Smooth muscle cell (in vitro differentiated cells): ENCODE data around the gene MGST2. TPM values are rescaled to one million over a fixed set of nuclear protein-coding genes. Genes with fewer than 3 reads are reported as not detected.

Experiments
- DNase-seq: peaks from one replicate; lab custom pipeline; 2025; ENCODE audit not compliant: unreplicated experiment; lab: John Stamatoyannopoulos, UW
- H2AFZ ChIP-seq: fragments of 200-600 bp; sonication (generic); 2 replicates; pipeline ENCODE4 v1.6.0; 2016; ENCODE audit warnings: antibody characterized with exemption, low read depth, mild to moderate bottlenecking
- H3F3A ChIP-seq: fragments of 200-600 bp; sonication (generic); 2 replicates; pipeline ENCODE4 v1.6.0; 2017; ENCODE audit warnings: antibody characterized with exemption, low read depth
- H3K27ac ChIP-seq: fragments of 200-600 bp; sonication (generic); 2 replicates; pipeline ENCODE4 v1.5.1; 2016; ENCODE audit warnings: low read depth, mild to moderate bottlenecking
- H3K27me3 ChIP-seq: fragments of 200-600 bp; sonication (generic); 2 replicates; pipeline ENCODE4 v1.6.1; 2016; ENCODE audit warnings: low read depth, mild to moderate bottlenecking
- H3K36me3 ChIP-seq: fragments of 200-600 bp; sonication (generic); 2 replicates; pipeline ENCODE4 v1.5.1; 2016; ENCODE audit warnings: low read depth
- H3K4me1 ChIP-seq: fragments of 200-600 bp; sonication (generic); 2 replicates; pipeline ENCODE4 v1.5.1; 2016; ENCODE audit warnings: low read depth
- H3K4me2 ChIP-seq: fragments of 200-600 bp; sonication (generic); 2 replicates; pipeline ENCODE4 v1.6.0; 2016; ENCODE audit warnings: mild to moderate bottlenecking
- H3K4me3 ChIP-seq: fragments of 200-600 bp; sonication (generic); 2 replicates; pipeline ENCODE4 v1.5.1; 2016; ENCODE audit warnings: mild to moderate bottlenecking
- H3K79me2 ChIP-seq: fragments of 200-600 bp; sonication (generic); 2 replicates; pipeline ENCODE4 v1.6.0; 2016; ENCODE audit warnings: low read depth, mild to moderate bottlenecking
- H3K9ac ChIP-seq: fragments of 200-600 bp; sonication (generic); 2 replicates; pipeline ENCODE4 v1.6.0; 2016; ENCODE audit warnings: low read depth
- H3K9me3 ChIP-seq: fragments of 200-600 bp; sonication (generic); replicated peaks from 2 replicates; pipeline ENCODE4 v1.5.1; 2016; ENCODE audit warnings: low read depth
- H4K20me1 ChIP-seq: fragments of 200-600 bp; sonication (generic); 2 replicates; pipeline ENCODE4 v1.6.0; 2016; ENCODE audit warnings: low read depth
- WGBS: methylation state at CpG from one replicate; pipeline ENCODE4 v1.1.7; 2016; ENCODE audit warnings: low lambda C conversion rate; 5-methylcytosine and 5-hydroxymethylcytosine counted together
- polyA plus RNA-seq: library from polyadenylated mRNA; unstranded; fragments of >200 nt; fragmentation: Nextera tagmentation; extraction: Ambion mirVana; gene quantifications from 2 replicates; pipeline ENCODE4 v1.2.1, GENCODE V29; 2016
- total RNA-seq: library from RNA; depleted of rRNA; stranded (reverse); fragments of >200 nt; gene quantifications from 2 replicates; pipeline ENCODE4 v1.2.3, GENCODE V29; 2014
- TF ChIP-seq, protein P1 (sequence below): fragments of 200-600 bp; sonication (generic); IDR thresholded peaks from 2 replicates; pipeline ENCODE4 v1.5.1; 2017; ENCODE audit warnings: borderline replicate concordance, mild to moderate bottlenecking, antibody characterized with exemption; ENCODE audit not compliant: insufficient read depth, poor library complexity, severe bottlenecking

Gene MGST2
- total and polyA plus RNA-seq, 2 experiments from 2014 or later: 27.8 to 51.1 TPM

DNA sequence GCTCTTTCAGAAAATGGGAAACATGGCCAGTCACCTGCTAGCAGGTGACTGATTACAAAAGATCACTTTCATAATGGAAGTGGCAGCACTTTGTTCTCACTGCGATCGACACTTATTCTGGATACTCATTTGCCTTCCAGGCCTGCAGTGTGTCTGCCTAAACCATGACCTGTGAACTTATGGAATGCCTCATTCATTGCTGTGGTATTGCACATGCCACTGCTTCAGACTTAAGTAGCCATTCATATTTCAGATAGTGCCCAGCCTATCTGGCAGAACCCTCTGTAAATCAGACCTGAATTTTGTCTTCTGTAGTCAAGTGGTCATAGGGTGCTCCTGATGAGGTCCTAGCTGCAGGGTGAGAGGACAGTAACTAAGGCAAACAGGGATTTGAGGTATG is 23.3 kb upstream of the MGST2 start:
- Histone ChIP-seq H3K79me2 (no peaks in the 10 kb centered on the region), H3K27ac (no peak overlapping the region), H3K4me1 (no peaks in the 10 kb centered on the region), H3K36me3 (no peaks in the 10 kb centered on the region), H3F3A (no peaks in the 10 kb centered on the region), H3K9me3 (no peaks in the 10 kb centered on the region), H3K27me3 (no peaks in the 10 kb centered on the region), H3K9ac (no peak overlapping the region), H3K4me2 (no peak overlapping the region), H2AFZ (no peak overlapping the region), H4K20me1 (no peaks in the 10 kb centered on the region), H3K4me3 (no peak overlapping the region)
- no peak for DNase-seq
- 80% methylated on average over 2 of the region's 2 CpGs for WGBS
- TF ChIP-seq, protein P1, sequence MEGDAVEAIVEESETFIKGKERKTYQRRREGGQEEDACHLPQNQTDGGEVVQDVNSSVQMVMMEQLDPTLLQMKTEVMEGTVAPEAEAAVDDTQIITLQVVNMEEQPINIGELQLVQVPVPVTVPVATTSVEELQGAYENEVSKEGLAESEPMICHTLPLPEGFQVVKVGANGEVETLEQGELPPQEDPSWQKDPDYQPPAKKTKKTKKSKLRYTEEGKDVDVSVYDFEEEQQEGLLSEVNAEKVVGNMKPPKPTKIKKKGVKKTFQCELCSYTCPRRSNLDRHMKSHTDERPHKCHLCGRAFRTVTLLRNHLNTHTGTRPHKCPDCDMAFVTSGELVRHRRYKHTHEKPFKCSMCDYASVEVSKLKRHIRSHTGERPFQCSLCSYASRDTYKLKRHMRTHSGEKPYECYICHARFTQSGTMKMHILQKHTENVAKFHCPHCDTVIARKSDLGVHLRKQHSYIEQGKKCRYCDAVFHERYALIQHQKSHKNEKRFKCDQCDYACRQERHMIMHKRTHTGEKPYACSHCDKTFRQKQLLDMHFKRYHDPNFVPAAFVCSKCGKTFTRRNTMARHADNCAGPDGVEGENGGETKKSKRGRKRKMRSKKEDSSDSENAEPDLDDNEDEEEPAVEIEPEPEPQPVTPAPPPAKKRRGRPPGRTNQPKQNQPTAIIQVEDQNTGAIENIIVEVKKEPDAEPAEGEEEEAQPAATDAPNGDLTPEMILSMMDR: no peak

DNA sequence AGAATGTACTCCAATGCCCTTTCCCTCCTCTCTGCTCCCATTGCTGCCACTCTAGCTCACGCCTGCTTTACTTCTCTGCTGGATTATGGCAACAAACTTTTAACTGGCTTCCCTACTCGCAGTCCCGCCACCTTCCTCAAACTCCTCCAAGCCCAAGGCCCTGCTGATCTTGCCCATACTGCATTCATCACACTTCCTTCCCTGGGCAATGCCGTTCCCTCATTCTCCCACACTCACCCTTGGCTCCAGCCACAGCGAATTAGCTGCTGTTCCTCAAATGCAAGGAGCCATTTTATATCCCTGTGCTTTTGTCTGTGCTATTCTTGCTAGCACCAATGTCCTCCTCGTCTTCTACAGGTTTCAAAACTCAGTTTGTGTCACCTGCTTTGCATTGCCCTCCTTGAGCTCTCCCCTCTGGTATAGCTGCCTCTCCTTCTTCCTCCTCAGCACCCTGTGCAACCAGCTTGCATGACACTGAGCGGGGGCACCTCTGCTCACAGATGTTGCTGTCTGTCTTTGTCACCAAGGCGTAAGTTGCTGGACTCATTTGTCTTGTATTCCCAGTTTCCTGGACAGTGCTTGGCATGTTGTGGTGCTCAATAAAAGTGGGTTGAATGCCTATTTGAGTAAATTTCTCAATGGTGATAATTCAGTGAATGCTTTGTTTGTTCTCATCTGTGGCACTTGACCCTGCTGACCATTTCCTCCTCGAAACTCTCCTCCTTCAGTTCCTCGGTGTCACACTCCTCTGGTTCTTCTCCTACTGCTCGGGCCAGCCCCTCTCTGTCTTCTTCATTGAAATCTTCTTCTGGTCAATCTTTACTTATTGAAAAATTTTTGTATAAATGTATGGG is 22.4 kb upstream of the MGST2 start:
- 91% methylated on average over 11 of the region's 11 CpGs for WGBS
- TF ChIP-seq, protein P1: no peak
- H3K36me3 ChIP-seq: no peaks in the 10 kb centered on the region

DNA sequence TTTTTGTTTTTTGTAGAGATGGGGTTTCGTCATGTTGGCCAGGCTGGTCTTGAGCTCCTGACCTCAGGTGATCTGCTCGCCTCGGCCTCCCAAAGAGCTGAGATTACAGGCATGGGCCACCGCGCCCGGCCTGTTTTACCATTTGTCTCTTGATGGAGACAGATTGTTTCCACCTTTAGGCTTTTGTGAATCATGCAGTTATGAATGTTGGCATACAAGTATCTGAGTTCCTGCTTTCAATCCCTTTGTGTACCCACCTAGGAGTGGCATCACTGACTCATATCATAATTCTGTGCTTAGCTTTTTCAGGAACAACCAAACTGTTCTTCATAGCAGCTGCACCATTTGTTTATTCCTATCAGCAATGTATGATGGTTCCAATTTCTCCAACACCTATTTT is 20.2 kb upstream of the MGST2 start:
- no peaks in the 10 kb centered on the region for H3K36me3 ChIP-seq
- DNase-seq: no peak
- no peaks in the 10 kb centered on the region for H3F3A ChIP-seq
- no peak overlapping the region for H2AFZ ChIP-seq
- TF ChIP-seq, protein P1: no peak
- WGBS: 98% methylated on average over 6 of the region's 6 CpGs
- H3K4me2 ChIP-seq: no peak overlapping the region
- H3K9me3 ChIP-seq: no peaks in the 10 kb centered on the region
- H3K27ac ChIP-seq: no peak overlapping the region
- no peak overlapping the region for H3K4me3 ChIP-seq
- H3K79me2 ChIP-seq: no peaks in the 10 kb centered on the region
- H3K4me1 ChIP-seq: no peaks in the 10 kb centered on the region
- H3K9ac ChIP-seq: no peak overlapping the region
- no peaks in the 10 kb centered on the region for H4K20me1 ChIP-seq
- no peaks in the 10 kb centered on the region for H3K27me3 ChIP-seq

More for the DNA sequence above, 22.4 kb upstream of the MGST2 start:
- Histone ChIP-seq H3K27ac (no peak overlapping the region), H3K4me2 (no peak overlapping the region), H3K4me1 (no peaks in the 10 kb centered on the region), H3K79me2 (no peaks in the 10 kb centered on the region), H3K9ac (no peak overlapping the region), H3F3A (no peaks in the 10 kb centered on the region), H3K9me3 (no peaks in the 10 kb centered on the region), H3K4me3 (no peak overlapping the region), H2AFZ (no peak overlapping the region), H3K27me3 (no peaks in the 10 kb centered on the region), H4K20me1 (no peaks in the 10 kb centered on the region)
- no peak for DNase-seq

DNA sequence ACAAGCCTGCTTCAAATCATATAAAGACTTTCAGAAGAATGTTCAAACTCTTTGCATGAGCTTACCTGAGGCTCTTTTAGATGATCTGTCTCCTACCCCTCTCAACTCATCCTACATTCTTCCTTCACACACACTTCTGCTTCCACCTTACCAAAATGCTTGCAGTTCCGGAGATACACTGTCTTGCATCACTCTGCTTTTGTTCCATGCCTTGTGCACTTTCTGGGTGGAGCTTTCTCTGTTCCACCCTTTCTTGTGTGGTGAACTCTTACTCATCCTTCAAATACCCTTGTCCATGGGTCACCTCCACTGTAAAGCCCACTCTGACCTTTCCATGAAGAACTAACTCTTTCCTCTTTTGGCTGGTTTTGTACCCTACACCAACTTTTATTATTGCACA is 18.4 kb upstream of the MGST2 start:
- TF ChIP-seq, protein P1: no peak
- H3K27ac ChIP-seq: no peak overlapping the region
- WGBS: 91% methylated on average over 1 of the region's 1 CpG

More for the DNA sequence above, 18.4 kb upstream of the MGST2 start:
- H3K4me1 ChIP-seq: no peaks in the 10 kb centered on the region
- no peaks in the 10 kb centered on the region for H3K79me2 ChIP-seq
- H3K4me3 ChIP-seq: no peak overlapping the region
- H3K4me2 ChIP-seq: no peak overlapping the region
- H3F3A ChIP-seq: no peaks in the 10 kb centered on the region
- H3K9me3 ChIP-seq: no peaks in the 10 kb centered on the region
- H3K27me3 ChIP-seq: no peaks in the 10 kb centered on the region
- no peak for DNase-seq
- H3K9ac ChIP-seq: no peak overlapping the region
- no peak overlapping the region for H2AFZ ChIP-seq
- H4K20me1 ChIP-seq: no peaks in the 10 kb centered on the region
- H3K36me3 ChIP-seq: no peaks in the 10 kb centered on the region
